Hair follicle dermal papilla cell (primary cell): ENCODE measurements around the gene ZNF774. TPM values are rescaled to one million over a fixed set of nuclear protein-coding genes. Genes with fewer than 3 reads are reported as not detected.

Experiments used
- small RNA-seq: library from RNA; depleted of rRNA; stranded (forward); fragments of <200 nt; gene quantifications from one replicate; pipeline ENCODE3, GENCODE V24; 2012
- total RNA-seq: library from RNA; depleted of rRNA; stranded (reverse); fragments of >200 nt; gene quantifications from 2 replicates; pipeline ENCODE4 v1.2.3, GENCODE V29; 2012

ZNF774 gene
- 0.85 and 1.9 TPM in 2 replicates for total RNA-seq

GRCh38 chr15:90352107-90352893 lies at the start of gene ZNF774:
Gene ZNF774, plus strand, starts transcription at chr15:90352284. Its CDS starts 2,377 bp downstream, at chr15:90354661.

DNA sequence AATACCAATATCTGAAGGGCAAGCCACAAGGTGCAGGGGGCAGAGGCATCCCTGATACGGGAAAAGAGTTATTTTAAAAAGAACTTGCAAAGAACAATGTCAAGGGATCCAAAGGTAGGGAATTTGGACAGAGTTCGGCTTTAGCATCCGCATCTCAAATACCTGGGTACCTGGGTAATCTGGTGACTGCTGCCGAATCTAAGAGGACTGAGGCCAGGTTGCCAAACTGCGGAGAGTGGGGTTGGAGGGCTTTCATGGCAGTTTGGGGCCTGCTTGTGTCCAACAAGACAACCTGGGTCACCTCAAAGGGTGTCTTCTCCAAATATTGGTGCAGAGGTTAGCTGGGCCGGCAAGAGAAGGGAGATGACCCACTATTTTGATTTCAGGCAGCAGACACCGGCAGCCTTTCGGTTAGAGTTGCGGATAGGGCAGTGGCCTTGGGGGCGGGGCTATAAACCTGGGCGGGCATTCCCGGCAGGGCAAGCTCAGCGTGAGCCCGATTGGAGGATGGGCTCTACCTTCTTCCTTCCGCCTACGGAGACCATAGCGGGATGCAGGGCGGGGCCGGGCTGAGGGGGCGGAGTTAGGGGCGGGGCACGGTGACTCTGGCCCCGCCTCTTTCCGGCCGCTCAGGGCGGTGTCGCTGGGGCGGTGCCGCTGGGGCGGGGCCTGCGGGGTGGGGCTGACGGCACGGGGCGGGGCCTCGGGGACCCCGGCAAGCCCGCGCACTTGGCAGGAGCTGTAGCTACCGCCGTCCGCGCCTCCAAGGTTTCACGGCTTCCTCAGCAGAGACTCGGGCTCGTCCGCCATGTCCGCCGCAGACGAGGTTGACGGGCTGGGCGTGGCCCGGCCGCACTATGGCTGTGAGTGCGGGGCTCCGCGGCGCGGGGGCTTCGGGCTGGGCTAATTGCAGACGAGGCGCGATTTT lies 35.7 kb downstream of the ZNF774 start, which contains the start of gene IQGAP1:
IQGAP1 (plus strand) TSS at position 709 of the 928 bp plus-strand sequence; CDS start at position 809, 100 bp downstream.

Small RNAs within 50 kb of the gene (small RNA-seq; reads per million reads assigned to genes)
- not detected for gene NDUFA3P4

Other genes starting within 250 kb of the ZNF774 start
- gene IDH2, start 249.8 kb upstream of the ZNF774 start, total RNA-seq: 114 and 153 TPM in 2 replicates
- gene SEMA4B, start 151.0 kb upstream of the ZNF774 start, total RNA-seq: 8.4 and 9.2 TPM in 2 replicates
- gene CIB1, start 118.3 kb upstream of the ZNF774 start, total RNA-seq: 13.5 and 15.9 TPM in 2 replicates
- 4.5 and 7.5 TPM in 2 replicates for gene GDPGP1, start 118.1 kb upstream of the ZNF774 start, total RNA-seq
- 0.16 TPM in 1 of 2 replicates, not detected in the other for gene TTLL13, start 102.7 kb upstream of the ZNF774 start, total RNA-seq
- gene NGRN, start 86.6 kb upstream of the ZNF774 start, total RNA-seq: 72.7 and 73.5 TPM in 2 replicates
- gene IQGAP1, start 36.0 kb downstream of the ZNF774 start, total RNA-seq: 233 and 273 TPM in 2 replicates
- 29.9 and 30.3 TPM in 2 replicates for gene CRTC3, start 177.6 kb downstream of the ZNF774 start, total RNA-seq